Glomerular visceral epithelial cell (primary cell): ENCODE results near the gene ARID3B.
"Not testable (repeated sequence)": the region's sequence is repeated elsewhere in the genome, so short reads cannot be mapped to it uniquely, and the experiment has no call there.

Experiments used
- DNase-seq: peaks from one replicate; pipeline ENCODE4 v3.0.0-alpha.2; 2016; ENCODE audit errors: extremely low spot score

The ARID3B gene

DNA sequence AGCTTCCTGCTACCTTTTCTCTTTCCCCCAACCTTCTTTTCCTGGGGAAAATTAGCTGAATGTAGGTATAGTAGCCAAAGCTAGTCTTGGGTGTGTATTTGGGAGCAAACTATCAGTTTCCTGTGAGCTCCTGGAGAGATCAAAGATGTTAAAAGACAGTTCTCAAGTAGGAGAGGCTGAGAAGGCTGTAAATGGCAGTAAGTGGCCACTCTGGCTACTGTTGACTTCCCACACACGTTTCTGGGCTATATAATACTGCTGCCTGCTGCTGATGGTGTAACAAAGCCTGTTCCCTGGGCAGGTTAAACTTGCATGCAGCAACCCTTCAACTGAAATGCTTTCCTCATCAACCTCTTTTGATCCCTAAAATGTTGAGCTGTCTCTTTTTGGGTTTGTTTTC is 27.6 kb downstream of the ARID3B start:
- DNase-seq, result no peak

DNA sequence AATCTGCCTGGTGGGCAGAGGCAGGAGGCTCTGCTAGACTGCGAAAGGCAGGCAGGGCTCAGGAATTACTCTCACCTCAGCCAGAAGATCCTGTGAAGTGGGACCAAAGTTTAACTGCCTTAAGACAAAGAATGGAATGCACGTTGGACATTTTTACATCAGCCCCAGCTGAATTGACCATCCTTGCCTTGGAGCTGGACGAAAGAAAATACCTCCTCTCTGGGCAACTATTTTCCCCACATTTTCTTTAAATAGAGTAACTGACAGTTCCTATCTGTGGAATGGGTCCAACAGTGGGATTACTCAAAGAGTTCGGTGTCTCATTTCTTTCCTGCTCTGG is 28.7 kb downstream of the ARID3B start:
- DNase-seq, result no peak

DNA sequence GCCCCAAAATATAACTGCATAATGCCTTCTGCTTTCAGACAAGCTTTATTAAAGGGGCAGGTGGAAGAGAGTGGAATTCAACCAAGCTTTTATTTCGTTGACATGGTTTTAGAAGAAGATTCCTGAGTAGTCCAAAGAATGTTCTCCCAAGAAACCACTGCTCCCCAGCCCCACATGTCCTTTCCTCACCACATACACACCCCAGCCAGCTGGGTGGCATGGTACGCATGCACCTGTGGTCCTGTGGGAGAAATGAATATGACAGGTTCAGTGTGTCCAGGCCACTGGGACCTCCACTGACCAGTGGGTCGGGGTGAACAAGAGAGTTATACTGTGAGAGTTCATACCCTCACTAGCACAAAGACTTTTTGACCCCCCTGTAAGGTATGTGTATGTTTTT is 30.2 kb downstream of the ARID3B start:
- no peak for DNase-seq

DNA sequence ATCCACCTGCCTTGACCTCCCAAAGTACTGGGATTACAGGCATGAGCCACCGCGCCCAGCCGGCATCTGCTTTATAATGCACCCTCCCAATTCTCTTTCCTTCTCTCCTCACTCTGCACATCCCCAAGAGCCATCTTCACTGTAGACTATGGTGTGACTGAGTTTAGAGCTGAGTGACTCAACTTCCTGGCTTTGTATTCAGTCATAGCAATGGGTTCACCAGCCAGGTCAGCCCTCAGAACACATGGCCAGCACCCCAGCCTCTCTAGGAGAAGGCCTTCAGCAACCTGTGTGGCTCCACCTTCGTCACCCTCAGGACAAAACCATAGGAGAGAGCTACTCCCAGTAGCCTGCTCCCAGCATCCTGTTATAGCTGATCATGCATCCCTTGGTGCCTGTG is 33.0 kb downstream of the ARID3B start:
- DNase-seq, result no peak

DNA sequence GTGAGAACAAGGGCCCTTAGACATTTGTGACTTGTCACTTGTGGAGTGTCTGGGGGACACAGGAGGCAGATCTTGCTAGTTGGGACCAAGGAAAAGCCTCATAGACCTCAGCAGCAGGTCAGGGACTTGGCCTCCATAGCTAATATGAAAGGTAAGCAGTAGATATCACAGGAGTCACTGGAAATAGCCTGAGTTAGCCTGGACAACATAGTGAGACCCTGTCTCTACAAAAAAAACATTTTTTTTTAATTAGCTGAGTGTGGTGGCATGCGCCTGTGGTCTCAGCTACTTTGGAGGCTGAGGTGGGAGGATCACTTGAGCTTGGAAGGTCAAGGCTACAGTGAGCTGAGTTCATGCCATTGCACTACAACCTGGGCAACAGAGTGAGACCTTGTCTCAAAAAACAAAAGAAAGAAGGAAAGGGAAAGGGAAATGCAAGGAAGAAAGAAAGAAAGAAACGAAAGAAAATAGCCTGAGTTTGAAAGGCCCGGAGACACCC is 37.5 kb downstream of the ARID3B start:
- DNase-seq, result no peak

DNA sequence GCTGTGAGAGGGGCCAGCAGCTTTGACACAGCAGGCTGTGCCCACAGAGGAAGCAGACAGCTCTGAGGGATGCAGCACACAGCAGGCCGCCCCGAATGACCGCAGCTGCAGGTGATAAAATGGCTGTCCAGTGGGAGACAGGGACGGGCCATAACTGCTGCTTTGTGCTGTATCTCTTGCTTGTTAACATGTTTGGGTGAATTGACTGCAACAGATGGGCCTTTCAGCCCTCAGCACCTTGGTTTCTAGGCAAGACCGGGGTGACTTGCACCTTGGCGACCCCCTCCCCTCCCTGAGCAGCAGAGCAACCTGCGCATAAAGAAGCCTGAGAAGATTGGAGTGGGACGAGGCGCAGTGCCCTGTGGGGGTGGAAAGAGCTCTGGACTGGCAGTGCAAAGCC is 38.0 kb downstream of the ARID3B start:
- DNase-seq, result no peak

DNA sequence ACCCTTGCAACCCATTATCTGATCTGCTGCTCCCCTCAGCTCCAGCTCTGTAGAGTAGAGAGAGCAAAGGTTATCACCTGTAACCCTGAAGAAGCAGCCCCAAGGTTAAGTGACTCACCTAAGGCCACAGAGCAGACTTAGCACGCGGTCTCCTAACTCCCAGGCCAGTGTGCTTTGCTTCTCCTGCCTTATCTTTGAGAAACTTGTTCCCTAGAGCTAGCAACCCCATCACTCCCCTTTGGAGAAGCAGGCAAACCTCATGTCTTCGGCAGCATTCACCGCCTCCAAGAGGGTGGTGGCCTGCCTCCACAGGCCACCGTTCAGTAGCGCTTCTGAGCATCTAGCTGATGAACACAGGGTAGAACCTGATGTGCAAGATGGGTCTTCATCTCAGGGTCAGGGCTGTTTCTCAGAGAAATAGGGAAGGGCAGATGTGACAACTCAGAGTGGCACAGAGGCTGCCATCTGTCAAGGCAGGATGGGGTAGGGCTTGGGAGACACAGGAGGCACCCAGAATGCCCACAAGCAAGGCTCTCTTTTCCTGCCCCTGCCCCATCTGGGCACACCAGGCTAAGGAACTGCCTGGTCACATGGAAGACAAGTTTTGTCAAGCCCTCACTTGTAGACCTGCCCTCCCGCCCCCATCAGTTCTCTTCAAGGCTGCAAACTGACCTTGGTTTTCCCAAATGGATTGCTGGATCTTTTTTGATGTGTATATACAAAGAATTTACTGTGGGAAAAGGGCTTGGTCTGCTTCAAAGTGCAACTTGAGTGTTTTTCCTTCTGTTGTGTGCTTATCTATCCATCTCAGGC is 39.7 kb downstream of the ARID3B start:
- no peak for DNase-seq

DNA sequence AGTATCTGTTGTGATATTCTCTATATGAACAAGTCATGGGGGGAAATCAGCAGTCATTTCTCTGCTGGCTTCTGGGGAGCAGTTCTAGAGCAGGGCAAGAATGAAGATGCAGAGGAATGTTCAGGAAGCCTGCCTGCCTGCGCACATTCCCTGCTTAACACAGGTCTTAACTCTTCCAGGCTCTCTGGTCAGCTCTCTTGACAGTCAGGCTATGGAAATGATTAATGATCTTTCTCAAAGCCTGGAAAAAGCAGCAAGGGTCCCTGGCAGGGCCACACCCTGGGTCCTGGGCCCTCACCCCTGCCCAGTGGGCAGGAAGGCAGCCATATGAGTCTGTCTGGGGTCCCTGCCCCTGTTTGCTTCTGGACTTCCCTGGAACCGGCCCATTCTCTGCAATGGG is 43.2 kb downstream of the ARID3B start:
- no peak for DNase-seq

DNA sequence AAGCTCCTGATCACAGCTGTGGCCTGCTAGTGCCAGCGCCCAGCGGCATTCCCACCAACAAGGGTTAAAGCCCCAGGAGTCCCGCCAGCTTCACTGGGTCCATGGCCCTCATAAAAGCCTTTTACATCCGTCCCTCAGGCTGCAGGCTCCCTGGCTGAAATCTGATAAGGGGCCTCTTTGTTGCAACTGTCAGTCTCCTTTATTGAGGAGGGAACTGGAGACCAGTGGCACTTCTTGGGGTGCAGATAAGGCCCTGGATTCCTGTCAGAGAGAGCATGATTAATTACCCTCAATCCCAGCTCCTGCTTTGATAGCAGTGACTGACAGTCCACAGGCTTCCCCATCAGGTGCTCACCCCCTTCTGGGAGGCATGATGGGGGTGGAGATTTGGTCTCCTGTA is 43.8 kb downstream of the ARID3B start:
- no peak for DNase-seq

DNA sequence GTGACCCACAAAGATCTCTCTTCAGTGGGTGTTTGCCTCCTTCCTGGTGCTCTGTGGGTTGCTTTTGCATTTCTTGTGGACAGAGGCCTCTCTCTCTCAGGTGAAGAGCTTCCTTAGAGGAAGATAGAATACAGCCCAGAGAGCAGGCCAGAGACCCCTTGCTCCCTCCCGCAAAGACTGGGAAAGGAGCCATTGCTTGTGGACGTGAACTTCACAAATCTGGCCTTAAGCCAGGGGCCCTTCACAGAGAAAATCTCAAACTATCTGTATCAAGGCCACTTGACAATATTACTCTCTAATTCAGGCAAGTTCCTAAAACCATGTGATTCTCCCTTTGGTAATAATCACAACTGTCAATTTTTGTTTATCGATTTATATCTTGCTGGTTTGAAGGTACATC is 44.2 kb downstream of the ARID3B start:
- no peak for DNase-seq

DNA sequence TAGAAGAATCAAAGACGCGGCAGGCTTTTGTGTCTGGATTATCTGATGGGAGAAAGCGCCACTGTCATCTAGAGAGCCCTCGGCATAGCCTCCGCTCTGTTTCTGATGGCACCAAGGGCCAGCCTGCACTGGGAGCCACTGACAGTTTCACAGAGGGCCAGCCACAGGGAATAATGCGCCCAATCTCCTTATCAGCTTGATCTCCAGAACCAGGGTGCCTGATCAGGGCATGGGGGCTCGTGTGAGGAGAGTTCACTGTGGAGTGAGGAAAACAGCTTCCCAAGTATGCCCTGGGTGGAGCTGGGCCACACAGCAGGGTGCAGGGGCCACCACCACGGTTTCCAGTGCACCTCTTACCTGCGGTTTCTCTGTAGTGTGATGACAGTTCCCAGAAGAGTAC is 44.8 kb downstream of the ARID3B start:
- DNase-seq, result no peak

DNA sequence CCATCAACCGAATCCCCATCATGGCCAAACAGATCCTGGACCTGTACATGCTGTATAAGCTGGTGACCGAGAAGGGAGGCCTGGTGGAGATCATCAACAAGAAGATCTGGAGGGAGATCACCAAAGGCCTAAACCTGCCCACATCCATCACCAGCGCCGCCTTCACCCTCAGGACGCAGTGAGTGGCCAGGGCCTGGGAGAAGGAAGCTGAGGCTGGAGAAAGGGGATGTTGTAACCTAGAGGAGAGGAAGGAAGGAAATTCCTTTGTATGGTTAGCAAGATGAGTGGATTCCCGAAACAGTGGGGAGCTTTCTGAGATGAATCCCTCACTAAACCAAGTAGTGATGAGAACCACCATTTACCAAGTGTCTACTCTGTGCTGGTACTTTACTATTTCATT is 48.8 kb downstream of the ARID3B start:
- DNase-seq, result no peak

DNA sequence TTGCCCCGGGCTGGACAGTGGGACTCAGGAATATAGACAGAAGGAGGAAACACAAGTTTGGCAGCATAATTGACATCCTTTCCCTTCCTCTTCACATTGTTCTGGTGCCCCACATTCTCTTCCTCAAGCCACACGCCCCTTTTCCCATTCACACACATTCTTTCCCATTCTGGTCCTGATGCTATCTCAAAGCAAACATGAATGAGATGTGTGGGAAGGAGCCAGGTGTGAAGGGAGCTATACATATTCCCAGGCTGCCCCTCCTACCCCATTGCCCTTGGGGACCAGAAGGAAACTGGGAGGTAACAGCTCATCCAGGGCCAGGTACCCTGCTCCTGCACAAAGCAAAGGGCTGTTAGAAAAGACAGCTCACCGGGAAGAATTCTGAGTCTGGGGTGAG is 51.2 kb downstream of the ARID3B start:
- no peak for DNase-seq

DNA sequence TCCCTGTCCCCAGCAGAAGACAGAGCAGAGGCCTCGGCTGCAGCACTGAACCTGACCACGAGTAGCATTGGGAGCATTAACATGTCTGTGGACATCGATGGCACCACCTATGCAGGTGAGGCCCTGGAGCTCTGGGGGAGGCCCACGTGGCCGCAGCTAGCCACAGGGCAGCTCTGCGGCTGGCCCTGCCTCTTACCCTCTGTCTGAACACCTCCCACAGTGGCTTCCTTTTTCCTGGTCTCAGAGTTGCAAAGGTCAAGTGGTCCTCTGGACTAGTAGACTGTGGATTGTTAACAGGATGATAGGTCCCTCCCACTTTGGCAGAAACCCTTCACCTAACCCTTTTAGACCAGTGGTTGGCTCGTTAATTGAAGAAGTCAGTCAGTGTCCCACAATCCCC is 52.1 kb downstream of the ARID3B start:
- DNase-seq, result no peak

DNA sequence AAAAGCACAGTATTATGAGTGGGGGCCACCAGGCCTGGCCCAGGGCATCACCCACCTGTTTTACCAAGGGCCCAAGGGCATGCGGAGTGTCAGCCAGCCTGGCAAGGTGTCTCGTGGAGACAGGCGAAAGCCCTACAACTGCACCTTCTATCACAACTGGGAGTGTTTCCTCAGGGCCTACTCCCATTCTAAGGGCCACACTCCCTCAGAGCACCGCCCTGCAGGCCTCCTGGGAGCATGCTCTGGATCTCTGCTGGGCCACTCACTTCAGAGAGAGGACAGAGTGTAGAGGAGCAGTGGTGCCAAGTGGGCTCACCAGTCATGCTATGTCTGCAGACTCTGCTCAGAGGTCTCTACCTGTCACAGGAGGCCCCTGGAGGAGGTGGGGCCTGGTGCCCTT is 53.4 kb downstream of the ARID3B start:
- DNase-seq, result no peak

DNA sequence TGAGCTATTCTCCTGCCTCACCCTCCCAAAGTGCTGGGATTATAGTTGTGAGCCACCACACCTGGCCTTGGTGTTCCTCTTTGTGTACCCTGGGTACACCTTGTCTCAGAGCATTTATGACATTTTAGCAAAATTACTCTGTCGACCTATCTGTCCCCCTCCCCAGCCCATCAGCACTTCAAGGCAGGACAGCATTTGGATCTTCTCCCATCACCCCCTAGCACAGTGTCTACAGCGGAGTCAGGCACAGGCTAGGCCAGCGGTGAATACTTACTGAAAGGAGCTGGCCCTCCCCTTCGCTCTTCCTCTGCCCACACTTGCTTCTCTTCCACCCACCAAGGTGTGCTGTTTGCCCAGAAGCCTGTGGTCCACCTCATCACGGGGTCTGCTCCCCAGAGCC is 54.3 kb downstream of the ARID3B start:
- DNase-seq, result no peak

DNA sequence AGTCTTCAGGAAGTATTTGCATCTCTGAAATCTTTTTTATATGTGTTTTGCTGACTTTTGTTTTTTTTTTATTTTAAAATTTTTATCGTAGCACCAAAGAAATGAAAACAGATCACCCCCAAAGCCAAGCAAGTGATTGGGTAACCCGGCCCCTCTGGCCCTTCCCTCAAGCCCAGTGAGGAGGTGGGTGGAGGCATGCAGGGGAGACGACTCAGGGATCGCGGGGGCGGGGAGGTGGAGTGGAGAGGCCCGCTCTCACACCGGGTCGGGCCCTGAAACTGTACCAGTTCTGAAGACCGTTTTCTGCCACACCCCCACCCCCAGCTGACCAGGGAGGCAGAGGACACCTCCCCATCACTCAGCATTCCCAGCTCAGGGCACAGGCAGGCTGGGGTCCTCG is 55.7 kb downstream of the ARID3B start:
- DNase-seq, result not testable (repeated sequence)

DNA sequence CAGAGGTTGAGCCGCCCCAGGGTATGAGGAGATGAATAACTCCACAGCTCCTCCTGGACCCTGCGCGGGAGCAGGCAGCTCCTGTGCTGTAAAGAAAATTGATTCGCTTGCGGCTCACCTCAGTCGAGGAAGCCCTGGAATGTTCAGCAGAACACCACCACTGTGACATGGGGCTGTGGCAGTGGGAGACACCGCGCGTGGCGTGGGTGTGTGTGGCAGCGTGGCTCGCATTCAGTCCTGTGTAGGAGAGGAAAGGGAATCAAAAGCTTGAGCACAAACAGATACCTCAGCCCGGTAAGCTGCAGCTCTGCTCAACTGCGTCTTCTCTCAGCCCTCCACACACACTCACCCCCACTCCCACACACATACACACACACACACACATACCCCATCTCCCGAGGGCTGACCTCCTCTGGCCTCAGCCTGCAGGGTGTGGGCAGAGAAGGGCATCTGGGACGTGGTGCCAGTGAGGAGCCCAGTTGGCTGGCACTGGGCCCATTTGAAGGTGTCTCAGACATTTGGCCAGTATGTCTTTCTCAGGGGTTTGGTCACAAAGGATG is 56.2 kb downstream of the ARID3B start:
- not testable (repeated sequence) for DNase-seq

DNA sequence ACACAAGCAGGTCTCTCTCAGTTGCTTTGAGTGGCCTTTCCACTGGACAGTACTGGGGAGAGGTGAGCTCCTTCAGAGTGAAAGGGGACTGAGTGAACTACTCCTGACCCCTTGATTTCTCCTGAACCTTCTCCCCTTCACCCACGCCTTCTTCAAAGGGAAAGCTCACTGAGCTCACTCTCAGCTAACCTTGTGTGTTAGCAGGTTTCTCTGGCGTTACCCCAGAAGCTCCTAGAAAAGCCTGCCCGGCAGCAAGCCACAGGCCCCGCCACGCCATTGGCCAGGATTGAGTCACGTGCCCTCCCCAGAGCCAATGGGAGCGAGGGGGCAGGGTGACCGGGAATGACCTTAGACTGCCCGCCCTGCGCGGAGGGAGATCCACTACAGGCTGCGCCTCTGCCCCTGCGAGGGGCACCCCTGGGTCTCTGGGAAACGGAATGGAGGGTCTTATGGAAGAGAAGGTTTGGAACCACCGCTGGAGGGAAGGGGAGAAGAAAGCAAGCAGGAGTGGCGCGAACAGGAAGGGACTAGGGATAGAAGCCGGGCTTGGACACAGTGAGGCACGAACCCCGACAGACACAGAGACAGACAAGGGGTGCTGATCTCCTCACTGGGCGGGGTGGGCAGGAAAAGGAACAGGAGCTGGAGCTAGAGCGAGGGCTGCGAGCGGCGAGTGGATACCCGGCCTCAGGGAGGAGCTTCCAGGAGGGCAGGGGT is 57.3 kb downstream of the ARID3B start:
- DNase-seq, result peak; percentile 91

DNA sequence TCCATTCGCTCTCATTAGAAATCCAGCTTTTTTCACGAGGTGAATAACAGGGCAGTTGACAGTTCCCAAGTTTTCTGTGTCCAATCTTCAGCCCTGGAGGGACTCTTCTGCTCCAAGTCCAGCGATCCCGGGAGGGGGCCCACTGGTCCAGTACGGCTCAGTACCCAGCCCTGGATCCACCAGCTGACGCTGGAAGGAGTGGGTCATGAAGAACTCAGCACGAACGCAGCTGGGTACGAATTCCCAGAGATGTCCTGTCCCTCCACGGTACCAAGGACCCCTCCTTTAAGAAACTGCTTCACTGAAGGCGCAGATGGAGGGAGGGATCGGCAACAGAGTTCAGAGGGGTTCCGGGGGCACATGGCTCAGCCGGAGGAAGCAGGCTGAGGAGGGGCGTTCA is 58.1 kb downstream of the ARID3B start:
- no peak for DNase-seq

DNA sequence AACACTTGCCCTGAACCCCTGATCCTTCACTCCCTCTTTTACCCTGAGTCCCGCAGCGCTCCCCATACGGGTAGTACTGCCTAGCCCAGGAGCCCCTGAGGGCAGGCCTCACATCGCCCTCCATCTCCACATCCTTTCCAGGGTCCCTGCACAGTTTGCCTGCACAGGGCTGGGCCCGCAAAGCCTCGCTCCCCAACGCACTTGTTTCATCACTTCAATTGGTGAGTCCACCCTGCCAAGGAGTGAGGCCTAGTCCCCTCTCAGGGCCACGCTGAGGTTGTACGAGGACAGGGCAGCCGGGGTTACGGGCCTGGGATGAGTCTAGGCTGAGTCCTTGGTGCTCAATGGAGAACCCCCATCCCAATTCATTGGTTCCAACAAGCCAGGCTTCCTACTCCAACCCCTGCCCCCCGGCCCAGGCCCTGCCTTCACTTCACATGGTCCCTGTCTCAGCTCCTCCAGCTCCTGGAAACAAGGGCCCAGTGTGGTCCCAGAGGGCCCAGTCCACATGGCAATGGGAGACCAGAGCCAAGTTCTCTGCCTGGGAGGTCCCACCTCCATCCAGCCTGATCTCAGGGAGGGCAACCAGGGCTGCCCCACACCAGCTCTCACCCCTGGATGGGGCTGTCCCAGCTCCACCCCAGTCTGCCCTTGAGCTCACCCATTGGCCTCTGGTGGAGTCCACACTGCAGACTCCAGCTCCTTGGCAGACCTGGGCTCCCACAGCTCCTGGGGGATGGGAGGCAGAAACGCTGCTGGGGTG is 62.2 kb downstream of the ARID3B start:
- DNase-seq, result no peak
